GM19395 (cell line): ENCODE measurements around the gene SLC25A52.
"Not testable (repeated sequence)": the region's sequence is repeated elsewhere in the genome, so short reads cannot be mapped to it uniquely, and the experiment has no call there.

Experiments used
- ATAC-seq: cut with Tn5 transposase; IDR thresholded peaks from one replicate; pipeline ENCODE4 v1.9.1; 2021; ENCODE audit warnings: mild to moderate bottlenecking, moderate library complexity; ENCODE audit not compliant: unreplicated experiment

Gene SLC25A52, protein sequence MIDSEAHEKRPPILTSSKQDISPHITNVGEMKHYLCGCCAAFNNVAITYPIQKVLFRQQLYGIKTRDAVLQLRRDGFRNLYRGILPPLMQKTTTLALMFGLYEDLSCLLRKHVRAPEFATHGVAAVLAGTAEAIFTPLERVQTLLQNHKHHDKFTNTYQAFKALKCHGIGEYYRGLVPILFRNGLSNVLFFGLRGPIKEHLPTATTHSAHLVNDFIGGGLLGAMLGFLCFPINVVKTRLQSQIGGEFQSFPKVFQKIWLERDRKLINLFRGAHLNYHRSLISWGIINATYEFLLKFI

DNA sequence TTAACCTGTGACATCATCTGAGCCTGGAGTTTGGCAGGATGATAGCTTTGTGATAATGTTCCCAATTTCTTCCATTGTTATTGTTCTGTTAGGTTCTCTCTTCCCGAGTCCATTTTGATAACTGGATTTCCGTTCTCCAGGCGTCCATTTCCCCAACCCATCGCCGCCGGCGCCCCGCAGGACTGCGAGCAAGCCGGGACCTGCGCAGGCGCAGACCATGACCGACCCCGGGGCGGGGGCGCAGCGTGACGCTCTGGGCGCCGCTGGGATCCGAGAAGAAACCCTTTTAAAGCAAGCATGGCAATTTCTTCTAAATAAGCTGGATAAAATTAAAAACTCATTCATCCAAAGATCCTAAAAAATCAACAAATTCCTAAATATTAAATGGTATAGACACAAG lies at the start of gene SLC25A52:
SLC25A52 (minus strand) TSS at position 186 of the 400 bp plus-strand sequence. CDS start 219 bp downstream, outside the sequence.
- ATAC-seq = no peak

DNA sequence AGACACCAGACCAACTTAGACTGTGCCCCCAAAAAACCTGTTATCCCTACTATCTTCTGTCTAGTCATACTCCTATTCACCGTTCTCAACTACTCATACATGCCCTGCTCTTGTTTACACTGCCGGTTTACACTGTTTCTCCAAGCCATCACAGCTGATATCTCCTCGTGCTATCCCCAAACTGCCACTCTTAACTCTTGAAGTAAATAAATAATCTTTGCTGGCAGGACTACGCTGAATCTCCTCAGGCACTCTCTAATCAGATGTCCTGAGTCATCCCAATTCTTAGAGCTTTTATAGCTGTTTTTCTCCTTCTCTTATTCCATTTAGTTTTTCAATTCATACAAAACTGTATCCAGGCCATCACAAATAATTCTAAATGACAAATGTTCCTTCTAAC lies 48.4 kb upstream of the SLC25A52 start:
- not testable (repeated sequence) for ATAC-seq

DNA sequence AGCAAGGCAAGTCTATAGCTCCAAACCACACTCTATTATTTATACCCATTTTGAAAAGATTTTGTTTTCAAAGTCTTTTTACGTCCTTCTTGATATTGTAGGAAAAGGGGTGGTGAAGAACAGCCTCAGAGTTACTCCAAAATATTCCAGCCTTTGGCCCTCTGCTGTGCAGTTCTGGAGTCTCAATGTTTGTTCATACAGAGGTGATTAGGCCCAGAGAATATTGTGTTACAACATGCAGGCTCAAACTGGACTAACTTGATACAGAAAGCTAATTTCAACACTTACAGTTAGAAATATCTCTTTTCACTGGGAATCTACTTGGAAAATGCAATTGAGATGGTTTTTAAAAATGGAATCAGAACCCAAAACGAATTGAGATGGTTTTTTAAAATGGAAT lies 40.4 kb upstream of the SLC25A52 start:
- no peak for ATAC-seq

DNA sequence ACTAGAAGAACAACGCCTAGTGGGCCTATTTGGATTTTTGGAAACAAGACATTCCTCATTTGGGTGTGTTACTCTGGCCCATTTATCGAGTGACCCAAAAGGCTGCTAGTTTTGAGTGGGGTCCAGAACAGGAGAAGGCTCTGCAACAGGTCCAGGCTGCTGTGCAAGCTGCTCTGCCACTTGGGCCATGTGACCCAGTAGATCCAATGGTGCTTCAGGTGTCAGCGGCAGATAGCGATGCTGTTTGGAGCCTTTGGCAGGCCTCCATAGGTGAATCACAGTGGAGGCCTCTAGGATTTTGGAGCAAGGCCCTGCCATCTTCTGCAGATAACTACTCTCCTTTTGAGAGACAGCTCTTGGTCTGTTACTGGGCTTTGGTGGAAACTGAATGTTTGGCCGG lies 38.6 kb upstream of the SLC25A52 start:
- ATAC-seq = not testable (repeated sequence)

DNA sequence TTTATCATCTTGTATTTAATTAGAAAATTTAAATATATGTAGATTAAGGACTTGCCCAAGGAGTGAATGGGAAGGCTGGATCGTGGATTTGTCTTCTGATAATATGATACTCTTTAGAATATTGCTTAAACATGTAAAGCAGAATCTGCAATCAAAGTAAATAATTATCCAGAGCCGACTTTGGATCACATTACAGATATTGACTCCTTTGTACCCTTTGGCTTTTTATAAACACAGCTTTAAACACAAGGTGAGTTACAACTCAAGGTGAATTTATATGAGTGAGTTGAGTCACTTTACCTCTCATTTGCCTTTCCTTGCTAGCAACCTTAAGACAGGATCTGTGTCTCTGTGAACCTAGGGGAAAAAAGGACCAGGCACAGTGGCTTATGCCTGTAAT lies 37.7 kb upstream of the SLC25A52 start:
- ATAC-seq = no peak

DNA sequence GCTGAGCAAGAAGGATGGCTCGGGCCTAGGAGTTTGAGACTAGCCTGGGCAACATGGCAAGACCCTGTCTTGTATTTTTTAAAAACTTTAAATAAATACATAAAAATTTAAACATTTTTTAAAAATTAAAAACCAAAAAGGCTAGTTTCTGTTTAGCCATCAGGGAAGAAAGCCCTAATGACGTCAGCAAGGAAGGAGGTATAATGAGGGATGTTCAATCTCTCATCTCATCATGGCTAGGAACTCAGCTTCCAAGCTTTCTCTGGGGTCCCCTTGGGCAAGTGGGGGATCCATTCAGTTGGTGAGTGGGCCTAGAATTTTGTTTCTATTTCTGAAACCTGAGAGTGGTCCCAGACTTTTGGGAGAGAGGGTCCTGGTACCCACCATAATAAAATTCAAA lies 35.1 kb upstream of the SLC25A52 start:
- no peak for ATAC-seq

DNA sequence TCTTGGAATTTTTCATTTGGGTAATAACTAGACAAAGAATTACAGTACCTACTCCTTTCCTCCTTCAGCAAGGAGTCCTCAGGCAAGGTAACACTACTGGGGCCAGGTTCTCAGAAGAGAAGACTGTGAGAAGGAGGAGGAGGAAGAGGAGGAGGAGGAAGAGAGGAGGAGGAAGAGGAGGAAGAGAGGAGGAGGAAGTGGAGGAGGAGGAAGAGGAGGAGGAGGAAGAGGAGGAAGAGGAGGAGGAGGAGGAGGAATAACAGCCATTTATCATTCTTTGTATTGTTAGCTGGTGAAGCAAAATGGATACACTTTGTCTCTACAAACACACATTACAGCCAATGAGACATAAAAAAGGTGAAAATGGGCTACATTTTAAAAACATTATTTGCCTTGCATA lies 32.9 kb upstream of the SLC25A52 start:
- no peak for ATAC-seq

DNA sequence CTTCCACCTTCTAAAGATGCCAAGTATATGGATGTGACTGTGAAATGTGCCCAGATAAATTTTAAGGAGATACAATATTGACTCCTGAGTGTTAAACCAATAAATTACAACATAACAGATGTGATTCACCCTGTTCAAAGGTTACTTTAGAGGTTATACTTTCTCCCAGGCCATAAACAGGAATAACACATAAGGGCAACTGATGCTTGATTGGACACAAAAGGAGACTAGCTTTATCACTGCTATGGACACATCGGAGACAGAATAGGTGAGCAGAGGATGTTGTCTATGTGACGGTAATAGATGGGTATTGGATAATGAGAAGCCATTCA lies 31.9 kb upstream of the SLC25A52 start:
- ATAC-seq = no peak

DNA sequence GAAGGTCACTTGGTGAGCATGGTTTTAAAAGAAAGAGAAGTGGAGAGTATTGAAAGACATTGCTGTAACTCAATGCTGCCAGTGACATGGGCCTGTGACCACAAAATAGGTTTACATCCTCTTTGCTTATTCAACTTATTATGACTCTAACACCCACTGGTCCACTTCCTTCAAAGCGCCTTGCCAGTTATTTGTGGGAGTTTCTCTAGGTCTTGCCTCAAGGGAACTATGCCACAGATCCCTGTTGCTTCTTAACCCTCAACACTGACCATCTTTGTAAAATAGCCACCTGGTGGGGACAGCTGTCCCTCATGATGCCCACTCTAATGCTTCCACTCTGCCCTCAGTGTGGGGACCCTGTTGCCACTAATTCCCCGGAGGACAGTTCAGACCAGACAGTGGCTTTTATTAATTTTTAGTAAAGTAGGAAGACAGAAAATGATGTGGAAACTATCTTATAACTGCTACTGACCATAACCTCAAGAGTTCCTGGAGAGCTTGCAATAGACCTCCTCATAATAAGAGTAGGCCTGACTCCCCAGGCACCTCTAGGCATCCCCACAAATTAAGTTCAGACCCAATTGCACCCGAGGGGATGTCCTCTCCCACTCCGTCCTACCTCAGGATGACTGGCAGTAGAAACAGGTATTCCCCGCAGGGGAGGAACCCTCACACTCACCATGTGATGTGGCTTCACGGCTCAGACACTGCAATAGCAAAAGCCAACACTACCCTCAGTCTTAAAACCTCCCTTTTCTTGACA lies 31.3 kb upstream of the SLC25A52 start:
- peak; percentile 99 for ATAC-seq

DNA sequence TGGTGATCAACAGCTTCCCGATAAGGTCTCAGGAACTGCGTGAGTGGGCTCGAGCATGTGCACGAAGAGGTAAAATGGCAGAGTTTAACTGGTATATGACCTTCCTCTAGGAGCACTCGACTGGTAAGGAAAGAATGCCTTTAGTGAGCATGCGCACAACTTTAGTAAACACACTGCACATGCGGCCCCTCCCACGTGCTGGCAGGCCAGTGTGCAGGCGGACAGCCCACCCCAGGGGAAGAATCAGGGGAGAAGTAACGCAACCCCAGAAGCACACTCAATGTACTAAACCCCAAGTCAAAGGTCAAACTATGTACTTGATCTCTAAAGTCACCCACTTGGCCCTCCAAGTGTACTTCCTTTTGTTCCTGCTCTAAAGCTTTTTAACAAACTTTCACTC lies 28.7 kb upstream of the SLC25A52 start:
- ATAC-seq = no peak

DNA sequence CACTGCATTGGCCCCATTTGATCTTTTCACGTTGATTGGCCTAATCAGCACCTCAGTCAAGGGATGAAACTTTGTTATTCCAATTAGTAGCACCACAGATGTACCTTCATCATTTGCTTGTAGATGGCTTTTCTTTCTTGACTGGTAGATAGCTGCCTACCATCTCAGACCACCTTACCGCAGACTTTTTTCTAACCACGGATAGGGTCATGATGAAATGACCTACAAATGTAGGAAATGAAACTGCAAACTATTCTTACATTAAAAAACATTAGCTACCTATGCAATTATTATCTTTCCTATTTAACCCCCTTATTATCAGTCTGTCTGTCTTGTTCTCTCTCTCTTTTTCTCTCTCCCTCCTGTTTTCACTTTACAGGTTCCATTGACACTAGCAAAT lies 22.4 kb upstream of the SLC25A52 start:
- ATAC-seq = no peak

DNA sequence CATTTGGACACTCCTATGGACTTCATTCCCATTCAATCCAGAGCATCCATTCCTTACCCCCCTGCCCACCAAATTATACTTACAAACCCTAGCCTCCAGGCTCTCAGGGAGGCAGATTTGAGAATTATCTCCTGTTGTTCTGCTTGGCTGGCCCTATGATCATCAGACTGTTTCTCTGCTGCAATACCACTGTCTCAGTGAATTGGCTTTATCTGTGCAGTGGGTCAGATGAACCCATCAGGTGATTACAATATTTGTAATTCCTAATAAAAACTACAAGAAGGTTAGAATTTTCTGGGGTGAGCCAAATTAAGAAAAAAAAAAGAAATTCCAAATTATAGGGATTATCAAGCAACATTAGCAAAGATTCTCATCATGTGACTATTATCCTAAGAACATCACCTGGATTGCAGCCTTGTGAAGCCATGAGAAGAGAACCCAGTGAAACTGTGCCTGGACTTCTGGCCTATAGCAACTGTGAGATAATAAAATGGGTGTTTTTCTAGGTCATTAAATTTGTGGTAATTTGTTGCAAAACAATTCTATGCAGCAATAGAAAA lies 17.8 kb upstream of the SLC25A52 start:
- ATAC-seq = no peak

DNA sequence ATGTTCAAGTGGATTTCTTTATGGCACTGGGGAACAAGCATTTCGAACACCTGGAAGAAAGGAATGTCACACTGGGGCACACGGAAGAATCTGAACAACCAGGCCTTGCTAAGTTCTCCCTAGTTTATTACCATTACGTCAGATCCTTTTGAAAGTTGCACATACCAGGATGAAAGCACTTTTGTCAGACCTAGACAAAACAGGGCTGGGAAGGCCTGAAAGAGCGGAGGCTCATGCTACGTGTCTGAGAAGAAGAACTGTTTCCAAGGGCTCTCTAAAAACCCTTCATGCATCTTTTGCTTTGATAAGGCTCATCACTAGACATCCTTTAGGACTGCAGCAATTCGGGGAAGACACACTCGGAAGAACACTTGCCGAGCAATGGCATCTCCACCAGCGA lies 15.4 kb upstream of the SLC25A52 start:
- no peak for ATAC-seq

DNA sequence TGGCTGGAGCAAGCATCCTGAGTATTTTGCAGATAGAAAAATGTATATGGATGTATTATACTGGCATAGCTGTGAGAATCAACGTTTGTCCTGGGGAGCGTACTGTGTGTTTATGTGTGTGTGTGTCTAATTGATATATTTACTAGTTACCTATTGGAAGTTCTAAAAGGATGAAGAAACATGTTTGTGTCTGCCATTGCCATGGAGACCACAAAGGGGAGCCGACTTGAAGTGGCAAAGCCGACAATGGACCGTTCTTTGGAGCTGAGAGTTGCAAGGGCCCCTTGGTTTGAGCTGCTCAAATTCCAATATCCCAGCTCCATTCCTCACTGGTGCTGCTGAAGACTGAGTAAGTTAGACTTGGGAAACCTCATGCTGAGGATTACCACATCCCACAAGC lies 14.3 kb upstream of the SLC25A52 start:
- ATAC-seq = no peak

DNA sequence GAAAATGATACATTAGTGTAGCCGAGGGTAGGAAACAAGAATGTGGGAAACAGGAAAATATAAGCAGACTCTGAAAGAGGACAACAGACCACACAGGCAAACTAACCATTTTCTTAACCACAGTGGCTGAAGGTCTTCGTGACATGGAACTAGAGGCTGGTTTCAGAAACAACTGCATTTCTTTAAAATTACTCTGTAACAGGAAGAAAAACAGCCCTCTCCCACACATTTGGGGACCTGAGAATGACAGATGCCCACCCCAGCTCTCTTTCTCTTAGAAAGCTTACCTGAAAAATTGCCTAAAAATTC lies 13.8 kb upstream of the SLC25A52 start:
- ATAC-seq = peak; percentile 93

DNA sequence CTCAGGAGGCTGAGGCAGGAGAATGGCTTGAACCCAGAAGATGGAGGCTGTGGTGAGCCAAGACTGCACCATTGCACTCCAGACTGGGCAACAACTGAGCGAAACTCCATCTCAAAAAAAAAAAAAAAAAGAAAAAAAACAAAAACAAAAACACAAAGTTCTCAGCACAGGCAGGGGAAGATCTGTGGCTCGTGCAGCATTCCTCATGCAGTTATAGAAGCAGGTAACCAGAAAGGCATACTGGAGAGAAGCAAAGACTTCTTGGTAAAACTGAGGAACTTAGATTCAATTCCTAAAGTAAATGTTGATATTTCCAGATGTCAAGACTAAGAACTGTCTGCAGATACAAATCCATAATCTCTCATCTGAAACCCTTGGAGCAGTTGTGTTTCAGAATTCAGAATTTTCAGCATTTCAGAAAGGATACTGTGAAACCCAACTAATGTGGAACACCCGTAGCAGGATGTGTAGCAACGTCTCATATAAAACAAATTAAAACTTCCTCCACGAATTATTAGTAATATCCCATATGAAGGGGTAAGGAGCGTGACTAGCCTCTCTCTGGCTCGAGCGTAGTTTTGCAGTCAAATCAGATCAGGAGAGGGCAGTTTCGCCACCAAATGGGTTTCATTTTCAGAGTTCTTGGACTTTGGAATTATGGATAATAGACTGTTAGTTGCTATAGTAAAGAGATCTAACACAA lies 13.2 kb upstream of the SLC25A52 start:
- peak; percentile 44 for ATAC-seq

DNA sequence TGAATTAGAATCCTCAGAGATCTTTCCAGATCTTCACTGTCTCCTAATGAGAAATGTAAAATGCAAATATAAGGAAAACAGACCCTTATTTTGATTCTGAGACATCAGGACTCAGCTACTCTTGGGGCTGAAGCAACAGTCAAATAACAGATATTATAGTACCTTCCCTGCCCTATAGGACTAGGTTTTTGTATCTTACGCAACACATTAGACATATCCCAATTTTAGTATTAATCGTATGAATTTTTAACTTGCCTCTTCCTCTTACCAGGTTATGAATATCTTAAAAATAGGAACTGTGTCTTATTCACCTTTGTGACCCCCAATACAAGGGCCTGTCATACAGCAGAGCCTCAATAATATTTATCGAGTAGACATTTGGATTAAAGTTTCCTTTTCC lies 12.0 kb upstream of the SLC25A52 start:
- ATAC-seq = no peak

DNA sequence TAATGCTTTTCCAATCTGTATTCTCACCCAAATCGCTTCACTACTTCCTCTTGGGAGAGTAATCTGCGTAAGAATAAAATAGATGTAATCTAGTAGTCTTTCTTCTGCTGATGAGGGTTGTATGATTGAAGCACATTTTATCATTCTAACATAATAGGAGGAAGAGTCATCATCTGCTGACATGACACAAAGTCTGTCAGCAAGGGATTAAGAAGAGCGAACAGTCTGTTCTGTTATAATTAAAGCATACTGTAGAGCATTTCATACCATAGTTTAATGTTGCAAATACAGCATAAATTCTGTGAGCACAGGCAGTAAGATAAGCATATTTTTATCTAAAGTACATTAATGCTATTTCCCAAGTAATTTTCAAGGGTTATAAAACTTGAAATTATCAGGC lies 10.4 kb downstream of the SLC25A52 start:
- no peak for ATAC-seq

DNA sequence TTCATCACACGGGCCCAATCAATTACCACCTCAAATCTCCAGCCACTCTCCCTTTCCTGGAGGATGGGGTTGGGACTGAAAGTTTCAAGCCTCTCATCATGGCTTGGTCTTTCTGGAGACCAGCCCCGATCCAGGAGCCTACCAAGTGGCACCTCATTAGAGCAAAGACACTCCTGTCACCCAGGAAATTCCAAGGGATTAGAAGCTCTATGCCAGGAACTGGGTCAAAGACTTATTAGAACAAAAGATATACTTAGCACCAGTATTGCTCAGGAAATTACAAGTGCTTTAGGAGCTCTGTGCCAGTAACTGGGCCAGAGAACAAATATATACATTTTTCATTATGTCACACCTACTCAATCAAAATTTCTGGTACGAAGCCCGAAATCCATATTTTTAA lies 14.3 kb downstream of the SLC25A52 start:
- ATAC-seq = no peak

DNA sequence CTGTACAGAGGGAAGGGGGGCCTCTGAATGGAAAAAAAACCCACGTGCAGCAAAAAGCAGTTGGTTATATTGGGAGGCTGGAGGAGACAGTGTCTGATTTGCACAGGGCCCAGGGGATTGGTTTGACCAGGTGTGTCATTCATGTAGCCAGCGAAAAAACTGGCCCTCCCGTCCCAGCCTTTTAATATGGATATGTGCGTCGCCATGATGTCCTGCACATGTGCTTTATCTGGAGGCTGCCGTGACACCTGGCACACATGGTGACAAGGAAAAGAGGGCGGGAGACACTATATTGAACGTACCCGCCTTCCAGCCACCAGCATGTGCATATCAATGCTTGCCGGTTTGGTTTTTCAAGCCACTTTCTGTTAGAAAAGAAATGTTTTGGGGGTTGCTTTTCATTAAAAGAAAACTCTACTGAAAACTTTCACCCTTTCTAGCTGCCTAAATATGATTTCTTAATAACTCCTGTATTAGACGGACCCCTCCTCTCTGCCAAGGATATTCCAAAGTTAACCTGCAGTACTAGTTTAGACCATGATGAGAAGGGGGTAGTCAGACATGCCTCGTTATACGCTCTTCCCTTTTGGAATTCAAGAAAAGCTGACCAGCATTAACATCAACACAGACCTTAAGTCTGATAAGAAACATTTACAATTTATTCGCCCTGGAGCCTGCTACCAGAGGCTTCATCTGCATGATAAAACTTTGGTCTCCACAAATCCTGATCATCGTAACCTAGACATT lies 16.2 kb downstream of the SLC25A52 start:
- ATAC-seq = no peak

DNA sequence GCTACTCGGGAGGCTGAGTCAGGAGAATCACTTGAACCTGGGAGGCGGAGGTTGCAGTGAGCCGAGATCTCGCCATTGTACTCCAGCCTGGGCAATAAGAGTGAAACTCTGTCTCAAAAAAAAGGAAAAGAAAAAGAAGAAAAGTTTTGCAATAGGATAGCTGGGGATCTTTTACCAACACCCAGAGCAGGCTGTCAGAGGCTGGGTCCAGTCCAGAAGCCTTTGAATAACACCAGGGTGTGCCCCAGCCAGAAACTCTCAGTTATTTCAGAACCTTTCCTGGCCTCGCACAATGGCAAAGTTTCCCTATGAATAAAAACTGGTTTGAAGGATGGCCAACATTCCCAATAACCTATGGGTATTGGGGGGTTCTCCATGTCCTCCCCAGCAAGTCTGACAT lies 17.1 kb downstream of the SLC25A52 start:
- not testable (repeated sequence) for ATAC-seq
